Activated CD8-positive, alpha-beta memory T cell treated with anti-CD3 and anti-CD28 coated beads for 48 hours (primary cell): ENCODE measurements around the gene ZNF519.
"Not testable (repeated sequence)": the region's sequence is repeated elsewhere in the genome, so short reads cannot be mapped to it uniquely, and the experiment has no call there.

ENCODE experiments used
- DNase-seq, 3 experiments: peaks; one replicate each; pipeline ENCODE4 v3.0.0-alpha.2; 2020; ENCODE audit warnings: low read depth in 2 of 3, low spot score in 2 of 3

The ZNF519 gene

GRCh38 chr18:14147935-14148865 is 16.0 kb upstream of the ZNF519 start:
- DNase-seq, result not testable (repeated sequence)

GRCh38 chr18:14146771-14147170 is 14.5 kb upstream of the ZNF519 start:
- DNase-seq, result not testable (repeated sequence)

- not testable (repeated sequence) for DNase-seq
Observed at GRCh38 chr18:14145581-14146338, 13.5 kb upstream of the ZNF519 start.

GRCh38 chr18:14145021-14145420 is 12.8 kb upstream of the ZNF519 start:
- not testable (repeated sequence) for DNase-seq

- DNase-seq, result no peak
Observed at GRCh38 chr18:14144628-14144895, 12.3 kb upstream of the ZNF519 start.

GRCh38 chr18:14143871-14144627 is 11.8 kb upstream of the ZNF519 start:
- DNase-seq, result not testable (repeated sequence)

- not testable (repeated sequence) for DNase-seq
Observed at GRCh38 chr18:14143396-14143795, 11.2 kb upstream of the ZNF519 start.

GRCh38 chr18:14142177-14142576 is 9.9 kb upstream of the ZNF519 start:
- DNase-seq, result not testable (repeated sequence)

- DNase-seq, result not testable (repeated sequence)
Observed at GRCh38 chr18:14139583-14139982, 7.3 kb upstream of the ZNF519 start.

- DNase-seq, result not testable (repeated sequence)
Observed at GRCh38 chr18:14137971-14138370, 5.7 kb upstream of the ZNF519 start.

GRCh38 chr18:14131696-14132270 is 452 bp downstream of the ZNF519 start:
- not testable (repeated sequence) for DNase-seq

GRCh38 chr18:14130804-14131203 is 1.4 kb downstream of the ZNF519 start:
- not testable (repeated sequence) for DNase-seq

GRCh38 chr18:14124689-14125088 is 7.5 kb downstream of the ZNF519 start:
- DNase-seq, result no peak

GRCh38 chr18:14122097-14122496 is 10.1 kb downstream of the ZNF519 start:
- DNase-seq, result no peak

- no peak for DNase-seq
Observed at GRCh38 chr18:14120926-14121325, 11.3 kb downstream of the ZNF519 start.

GRCh38 chr18:14117606-14118005 is 14.6 kb downstream of the ZNF519 start:
- DNase-seq, result no peak

GRCh38 chr18:14106906-14107305 is 25.3 kb downstream of the ZNF519 start:
- DNase-seq, result no peak

- DNase-seq, result no peak
Observed at GRCh38 chr18:14104906-14105748, 27.1 kb downstream of the ZNF519 start.

- DNase-seq, result no peak
Observed at GRCh38 chr18:14104201-14104600, 28.0 kb downstream of the ZNF519 start.
